Measurements from ENCODE around the gene TBC1D8B. TPM values are rescaled to one million over a fixed set of nuclear protein-coding genes. Genes with fewer than 3 reads are reported as not detected.

The TBC1D8B gene
- total RNA-seq, 4 donors from 2014 or later, result 0.55 to 4.8 (median 0.86) TPM

DNA sequence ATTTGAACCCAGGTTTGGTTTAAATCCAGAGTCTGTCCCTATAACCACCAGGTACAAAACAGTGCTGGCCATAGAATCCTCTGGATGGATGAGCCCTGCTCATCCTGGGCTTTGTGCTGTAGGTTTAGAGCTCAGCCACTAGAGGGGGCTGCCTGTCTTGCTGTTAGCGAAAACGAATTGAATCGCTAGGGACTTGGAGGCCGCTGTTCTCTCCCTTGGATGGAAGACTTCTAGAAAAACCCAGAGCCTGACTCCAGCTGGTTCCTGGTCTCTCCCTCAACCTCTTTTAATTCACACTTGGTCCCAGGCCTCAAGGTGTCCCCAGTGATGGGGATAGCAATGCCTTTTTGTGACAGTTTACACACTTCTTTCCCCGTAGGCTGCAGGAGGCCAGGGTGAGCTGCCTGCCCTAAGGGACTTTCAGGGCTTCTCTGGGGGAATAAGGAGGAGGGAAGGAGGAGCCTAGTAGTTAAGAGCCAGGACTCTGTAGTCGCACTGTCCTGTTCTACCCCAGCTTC, 92.0 kb downstream of the TBC1D8B start:
- in situ Hi-C loops (cut with MboI; ENCODE audit: low sequenced_read_pairs in 4 of 4), result loop anchor here in 1 of 4 donors (10.0 kb wide), 1 partner anchor 60 kb away; no protein-coding TSS in a partner anchor

GRCh38 chrX:106894978-106895452, 92.5 kb downstream of the TBC1D8B start:
- H3K9me3 ChIP-seq, result no peaks in the 10 kb centered on the region
- TF ChIP-seq, protein P1, sequence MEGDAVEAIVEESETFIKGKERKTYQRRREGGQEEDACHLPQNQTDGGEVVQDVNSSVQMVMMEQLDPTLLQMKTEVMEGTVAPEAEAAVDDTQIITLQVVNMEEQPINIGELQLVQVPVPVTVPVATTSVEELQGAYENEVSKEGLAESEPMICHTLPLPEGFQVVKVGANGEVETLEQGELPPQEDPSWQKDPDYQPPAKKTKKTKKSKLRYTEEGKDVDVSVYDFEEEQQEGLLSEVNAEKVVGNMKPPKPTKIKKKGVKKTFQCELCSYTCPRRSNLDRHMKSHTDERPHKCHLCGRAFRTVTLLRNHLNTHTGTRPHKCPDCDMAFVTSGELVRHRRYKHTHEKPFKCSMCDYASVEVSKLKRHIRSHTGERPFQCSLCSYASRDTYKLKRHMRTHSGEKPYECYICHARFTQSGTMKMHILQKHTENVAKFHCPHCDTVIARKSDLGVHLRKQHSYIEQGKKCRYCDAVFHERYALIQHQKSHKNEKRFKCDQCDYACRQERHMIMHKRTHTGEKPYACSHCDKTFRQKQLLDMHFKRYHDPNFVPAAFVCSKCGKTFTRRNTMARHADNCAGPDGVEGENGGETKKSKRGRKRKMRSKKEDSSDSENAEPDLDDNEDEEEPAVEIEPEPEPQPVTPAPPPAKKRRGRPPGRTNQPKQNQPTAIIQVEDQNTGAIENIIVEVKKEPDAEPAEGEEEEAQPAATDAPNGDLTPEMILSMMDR (IDR thresholded peaks at IDR 0.05 in 4 of 5, conservative IDR thresholded peaks at IDR 0.05 in 1 of 5), result no peak
- no peak for TF ChIP-seq POLR2A (IDR thresholded peaks at IDR 0.05)
- H3K27me3 ChIP-seq, result peaks cover 0 to 7% (median 0%) of the 10 kb centered on the region in 3 donors
- intact Hi-C loops (cut with DNase I; ENCODE audit: low total_unique reads), result loop anchor here (5.0 kb wide), 1 partner anchor 37 kb away; no protein-coding TSS in a partner anchor
- no peak for DNase-seq
- in situ Hi-C loops (cut with MboI; ENCODE audit: low sequenced_read_pairs in 4 of 4), result loop anchor here in 1 of 4 donors (10.0 kb wide), 1 partner anchor 60 kb away; no protein-coding TSS in a partner anchor
- H3K4me1 ChIP-seq, result no peaks in the 10 kb centered on the region
- H3K36me3 ChIP-seq, result no peaks in the 10 kb centered on the region
- no peak overlapping the region for H3K27ac ChIP-seq
- ATAC-seq, result peak in 1 of 2 donors; percentile 45
- H3K4me3 ChIP-seq, result no peak overlapping the region

More for the DNA sequence above, 92.0 kb downstream of the TBC1D8B start:
- Histone ChIP-seq H3K9me3 (no peaks in the 10 kb centered on the region), H3K27me3 (peaks cover 0 to 7% (median 0%) of the 10 kb centered on the region in 3 donors), H3K4me1 (no peaks in the 10 kb centered on the region), H3K4me3 (no peak overlapping the region), H3K27ac (no peak overlapping the region), H3K36me3 (no peaks in the 10 kb centered on the region)
- TF ChIP-seq POLR2A (IDR thresholded peaks at IDR 0.05), result no peak
- TF ChIP-seq, protein P1 (IDR thresholded peaks at IDR 0.05 in 4 of 5, conservative IDR thresholded peaks at IDR 0.05 in 1 of 5), result peak; percentile 36 to 82 (median 70)
- ATAC-seq (peak; percentile 84), DNase-seq (peak in 1 of 2 donors; percentile 26)
- intact Hi-C loops (cut with DNase I; ENCODE audit: low total_unique reads), result no loop called here

DNA sequence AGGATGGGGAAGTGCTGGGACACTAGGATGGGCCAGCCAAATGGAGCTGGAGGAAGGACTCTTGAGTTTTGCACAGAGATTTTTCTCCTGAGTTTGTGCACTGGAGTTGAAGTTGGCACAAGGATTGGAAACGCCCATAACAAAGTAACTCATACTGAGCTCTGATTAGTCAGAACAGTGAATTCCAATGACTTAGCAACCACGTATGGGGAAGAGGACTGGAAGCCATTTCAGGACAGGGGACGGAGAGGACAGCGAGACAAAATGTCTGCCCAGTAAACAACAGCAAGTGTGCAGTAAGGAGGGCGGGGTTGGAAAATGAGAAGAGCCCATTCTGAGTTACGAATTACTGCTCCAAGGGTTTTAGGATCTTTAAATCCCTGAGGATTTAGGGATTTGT, 94.8 kb downstream of the TBC1D8B start:
- no peak overlapping the region for H3K4me3 ChIP-seq

DNA sequence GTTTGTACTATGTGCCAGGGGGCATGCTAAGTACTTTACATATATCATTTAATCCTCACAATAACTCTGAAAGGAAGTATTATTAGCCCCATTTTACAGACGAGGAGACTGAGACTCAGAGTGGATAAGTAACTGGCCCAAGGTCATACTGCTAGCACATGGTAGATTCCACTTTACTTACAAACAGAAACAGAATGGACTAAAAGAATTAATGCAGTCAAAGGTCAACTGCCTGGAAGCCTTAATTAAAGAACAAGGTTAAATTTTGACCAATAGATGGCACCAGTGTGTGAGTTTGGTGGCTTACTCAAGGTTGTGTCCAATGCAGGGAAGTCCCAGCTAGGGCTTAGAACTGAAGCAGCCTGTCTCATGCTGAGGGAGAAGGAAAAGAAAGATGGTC, 96.0 kb downstream of the TBC1D8B start:
- TF ChIP-seq POLR2A (IDR thresholded peaks at IDR 0.05), result no peak
- TF ChIP-seq, protein P1 (IDR thresholded peaks at IDR 0.05 in 4 of 5, conservative IDR thresholded peaks at IDR 0.05 in 1 of 5), result peak in 2 of 5 experiments; percentile 24 to 31
- Histone ChIP-seq H3K27ac (no peak overlapping the region), H3K9me3 (no peaks in the 10 kb centered on the region), H3K27me3 (no peaks in the 10 kb centered on the region), H3K4me3 (no peak overlapping the region), H3K4me1 (peaks cover 0 to 8% of the 10 kb centered on the region in 2 donors), H3K36me3 (no peaks in the 10 kb centered on the region)
- in situ Hi-C loops (cut with MboI; ENCODE audit: low sequenced_read_pairs in 4 of 4), result loop anchor here in 1 of 4 donors (10.0 kb wide), 1 partner anchor 56 kb away; no protein-coding TSS in a partner anchor
- intact Hi-C loops (cut with DNase I; ENCODE audit: low total_unique reads), result loop anchor here (1.0 to 5.0 kb wide), 2 partner anchors 34 to 55 kb away; no protein-coding TSS in a partner anchor
- ATAC-seq, result peak; percentile 61 to 76
- no peak for DNase-seq

More for the DNA sequence above, 94.8 kb downstream of the TBC1D8B start:
- H3K9me3 ChIP-seq, result no peaks in the 10 kb centered on the region
- in situ Hi-C loops (cut with MboI; ENCODE audit: low sequenced_read_pairs in 4 of 4), result loop anchor here in 1 of 4 donors (10.0 kb wide), 1 partner anchor 58 kb away; no protein-coding TSS in a partner anchor
- ATAC-seq (no peak), DNase-seq (no peak)
- intact Hi-C loops (cut with DNase I; ENCODE audit: low total_unique reads), result loop anchor here (5.0 kb wide), 1 partner anchor 35 kb away; no protein-coding TSS in a partner anchor
- TF ChIP-seq, protein P1 (IDR thresholded peaks at IDR 0.05 in 4 of 5, conservative IDR thresholded peaks at IDR 0.05 in 1 of 5), result no peak
- no peak for TF ChIP-seq POLR2A (IDR thresholded peaks at IDR 0.05)
- no peaks in the 10 kb centered on the region for H3K27me3 ChIP-seq
- H3K4me1 ChIP-seq, result no peaks in the 10 kb centered on the region
- no peaks in the 10 kb centered on the region for H3K36me3 ChIP-seq
- H3K27ac ChIP-seq, result no peak overlapping the region
